GM19328 (cell line): Measurements from ENCODE around the gene PPP1R13L.

ENCODE experiments used
- ATAC-seq: cut with Tn5 transposase; IDR thresholded peaks from one replicate; pipeline ENCODE4 v1.9.1; 2021; ENCODE audit warnings: mild to moderate bottlenecking, moderate library complexity; ENCODE audit not compliant: unreplicated experiment

The PPP1R13L gene

GRCh38 chr19:45368127-45368526 lies 36.7 kb downstream of the PPP1R13L start:
- no peak for ATAC-seq

GRCh38 chr19:45364696-45365095 lies 40.2 kb downstream of the PPP1R13L start:
- no peak for ATAC-seq

- no peak for ATAC-seq
These were observed 40.9 kb downstream of the PPP1R13L start for GRCh38 chr19:45363861-45364459.

GRCh38 chr19:45362291-45362690 lies 42.6 kb downstream of the PPP1R13L start:
- ATAC-seq: no peak

GRCh38 chr19:45361608-45362007 lies 43.3 kb downstream of the PPP1R13L start:
- no peak for ATAC-seq

- no peak for ATAC-seq
These were observed 46.6 kb downstream of the PPP1R13L start for GRCh38 chr19:45358213-45358792.

GRCh38 chr19:45357445-45357783 lies 47.5 kb downstream of the PPP1R13L start:
- ATAC-seq: no peak

GRCh38 chr19:45356760-45357444 lies 48.0 kb downstream of the PPP1R13L start:
- ATAC-seq: no peak

- ATAC-seq: no peak
These were observed 49.0 kb downstream of the PPP1R13L start for GRCh38 chr19:45355910-45356309.

- no peak for ATAC-seq
These were observed 49.5 kb downstream of the PPP1R13L start for GRCh38 chr19:45355402-45355801.

GRCh38 chr19:45354241-45354842 lies 50.5 kb downstream of the PPP1R13L start:
- ATAC-seq: no peak

GRCh38 chr19:45352914-45353796 lies 51.7 kb downstream of the PPP1R13L start:
- ATAC-seq: no peak

- no peak for ATAC-seq
These were observed 52.4 kb downstream of the PPP1R13L start for GRCh38 chr19:45352471-45352870.

- no peak for ATAC-seq
These were observed 52.8 kb downstream of the PPP1R13L start for GRCh38 chr19:45352062-45352461.

- no peak for ATAC-seq
These were observed 53.4 kb downstream of the PPP1R13L start for GRCh38 chr19:45351401-45351952.

- ATAC-seq: no peak
These were observed 54.3 kb downstream of the PPP1R13L start for GRCh38 chr19:45350477-45351058.

- no peak for ATAC-seq
These were observed 55.4 kb downstream of the PPP1R13L start for GRCh38 chr19:45349430-45349941.

GRCh38 chr19:45349126-45349415 lies 55.8 kb downstream of the PPP1R13L start:
- ATAC-seq: no peak

- no peak for ATAC-seq
These were observed 56.3 kb downstream of the PPP1R13L start for GRCh38 chr19:45348367-45349125.
